MM.1S (cell line): Measurements from ENCODE around the gene TMEM229A.
A peak's percentile ranks its signal among the peaks of the same experiment; 100 is the strongest.
"Not testable (repeated sequence)": the region's sequence is repeated elsewhere in the genome, so short reads cannot be mapped to it uniquely, and the experiment has no call there.

Experiments used
- DNase-seq: peaks from one replicate; pipeline ENCODE4 v3.0.0-alpha.2; 2015
- H2AFZ ChIP-seq: fragments of 300-600 bp; sonication (generic); 2 replicates; pipeline ENCODE4 v1.6.0; 2016; ENCODE audit warnings: antibody characterized with exemption, low read length
- H3F3A ChIP-seq: fragments of 300-600 bp; sonication (generic); 2 replicates; pipeline ENCODE4 v1.6.1; 2016; ENCODE audit warnings: mild to moderate bottlenecking, antibody characterized with exemption, low read length, moderate library complexity, mixed read lengths; ENCODE audit not compliant: insufficient read depth
- H3K27ac ChIP-seq: fragments of 300-600 bp; sonication (generic); 2 replicates; pipeline ENCODE4 v1.5.1; 2016; ENCODE audit warnings: mild to moderate bottlenecking, low read length
- H3K27me3 ChIP-seq: fragments of 300-600 bp; sonication (generic); replicated peaks from 2 replicates; pipeline ENCODE4 v1.6.0; 2016; ENCODE audit warnings: low read length; ENCODE audit not compliant: insufficient read depth
- H3K36me3 ChIP-seq: fragments of 300-600 bp; sonication (generic); replicated peaks from 2 replicates; pipeline ENCODE4 v1.6.1; 2016; ENCODE audit warnings: mild to moderate bottlenecking, low read length, mixed read lengths; ENCODE audit not compliant: insufficient read depth
- H3K4me1 ChIP-seq: fragments of 300-600 bp; sonication (generic); 2 replicates; pipeline ENCODE4 v1.6.1; 2016; ENCODE audit warnings: low read length, mixed read lengths
- H3K4me2 ChIP-seq: fragments of 300-600 bp; sonication (generic); 2 replicates; pipeline ENCODE4 v1.6.0; 2016; ENCODE audit warnings: low read depth, low read length
- H3K4me3 ChIP-seq: fragments of 300-600 bp; sonication (generic); 2 replicates; pipeline ENCODE4 v1.5.1; 2016; ENCODE audit warnings: low read length, mixed read lengths
- H3K79me2 ChIP-seq: fragments of 300-600 bp; sonication (generic); 2 replicates; pipeline ENCODE4 v1.6.1; 2016; ENCODE audit warnings: mixed run types, low read length, mixed read lengths
- H3K9ac ChIP-seq: fragments of 300-600 bp; sonication (generic); 2 replicates; pipeline ENCODE4 v1.6.1; 2016; ENCODE audit warnings: low read length, mixed read lengths
- H3K9me2 ChIP-seq: fragments of 300-600 bp; sonication (generic); replicated peaks from 2 replicates; pipeline ENCODE4 v1.6.1; 2016; ENCODE audit warnings: mild to moderate bottlenecking, low read length, mixed read lengths; ENCODE audit not compliant: insufficient read depth
- H3K9me3 ChIP-seq: fragments of 300-600 bp; sonication (generic); replicated peaks from 2 replicates; pipeline ENCODE4 v1.6.1; 2016; ENCODE audit warnings: mild to moderate bottlenecking, low read length, mixed read lengths; ENCODE audit not compliant: insufficient read depth
- H4K20me1 ChIP-seq: fragments of 300-600 bp; sonication (generic); 2 replicates; pipeline ENCODE4 v1.6.1; 2016; ENCODE audit warnings: mild to moderate bottlenecking, low read length, moderate library complexity, mixed read lengths; ENCODE audit not compliant: insufficient read depth
- EZH2 ChIP-seq: fragments of 300-600 bp; sonication (generic); optimal IDR thresholded peaks from 2 replicates; pipeline ENCODE3; 2017; ENCODE audit warnings: low read depth, mild to moderate bottlenecking, antibody characterized with exemption, low read length, mixed read lengths
- EZH2phosphoT487 ChIP-seq: fragments of 300-600 bp; sonication (generic); IDR thresholded peaks from 2 replicates; pipeline ENCODE4 v1.6.1; 2018; ENCODE audit warnings: antibody characterized with exemption, low read length
- TF ChIP-seq, protein P1 (sequence below): fragments of 300-600 bp; sonication (generic); IDR thresholded peaks from 2 replicates; pipeline ENCODE4 v1.5.1; 2016; ENCODE audit warnings: antibody characterized with exemption, low read length, mixed read lengths

The TMEM229A gene

DNA sequence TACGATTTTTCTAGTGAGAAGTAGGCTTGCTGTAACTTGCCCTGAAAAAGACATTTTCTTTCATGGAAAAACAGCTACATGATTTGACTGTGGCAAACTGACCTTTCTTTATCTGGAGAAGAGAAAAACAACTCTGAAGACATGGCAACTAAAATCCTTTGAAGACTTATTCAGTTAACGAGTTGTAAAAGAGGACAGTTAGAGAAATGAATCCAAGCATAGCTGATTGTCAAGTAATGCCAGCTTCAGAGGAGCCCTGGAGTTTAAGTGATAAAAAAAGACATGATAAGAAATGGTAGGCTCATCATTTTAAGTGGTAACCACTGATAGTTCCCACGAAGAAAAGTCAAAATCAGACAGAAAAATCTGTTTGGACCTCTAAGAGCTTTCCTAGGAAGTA, 19.6 kb downstream of the TMEM229A start:
- Histone ChIP-seq H3K9me3 (no peaks in the 10 kb centered on the region), H3K9me2 (no peaks in the 10 kb centered on the region), H3K4me2 (no peak overlapping the region), H3K27me3 (no peaks in the 10 kb centered on the region), H3K4me3 (no peak overlapping the region), H3K4me1 (peaks cover 8% of the 10 kb centered on the region; the same call in 1 of the 2 replicates), H2AFZ (no peak overlapping the region), H3F3A (no peaks in the 10 kb centered on the region; the same call in 1 of the 2 replicates), H3K36me3 (no peaks in the 10 kb centered on the region), H3K79me2 (no peaks in the 10 kb centered on the region), H3K9ac (no peak overlapping the region), H4K20me1 (no peaks in the 10 kb centered on the region), H3K27ac (no peak overlapping the region)
- no peak for DNase-seq
- TF ChIP-seq, protein P1, sequence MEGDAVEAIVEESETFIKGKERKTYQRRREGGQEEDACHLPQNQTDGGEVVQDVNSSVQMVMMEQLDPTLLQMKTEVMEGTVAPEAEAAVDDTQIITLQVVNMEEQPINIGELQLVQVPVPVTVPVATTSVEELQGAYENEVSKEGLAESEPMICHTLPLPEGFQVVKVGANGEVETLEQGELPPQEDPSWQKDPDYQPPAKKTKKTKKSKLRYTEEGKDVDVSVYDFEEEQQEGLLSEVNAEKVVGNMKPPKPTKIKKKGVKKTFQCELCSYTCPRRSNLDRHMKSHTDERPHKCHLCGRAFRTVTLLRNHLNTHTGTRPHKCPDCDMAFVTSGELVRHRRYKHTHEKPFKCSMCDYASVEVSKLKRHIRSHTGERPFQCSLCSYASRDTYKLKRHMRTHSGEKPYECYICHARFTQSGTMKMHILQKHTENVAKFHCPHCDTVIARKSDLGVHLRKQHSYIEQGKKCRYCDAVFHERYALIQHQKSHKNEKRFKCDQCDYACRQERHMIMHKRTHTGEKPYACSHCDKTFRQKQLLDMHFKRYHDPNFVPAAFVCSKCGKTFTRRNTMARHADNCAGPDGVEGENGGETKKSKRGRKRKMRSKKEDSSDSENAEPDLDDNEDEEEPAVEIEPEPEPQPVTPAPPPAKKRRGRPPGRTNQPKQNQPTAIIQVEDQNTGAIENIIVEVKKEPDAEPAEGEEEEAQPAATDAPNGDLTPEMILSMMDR, result no peak
- TF ChIP-seq EZH2phosphoT487 (no peak), EZH2 (no peak)

DNA sequence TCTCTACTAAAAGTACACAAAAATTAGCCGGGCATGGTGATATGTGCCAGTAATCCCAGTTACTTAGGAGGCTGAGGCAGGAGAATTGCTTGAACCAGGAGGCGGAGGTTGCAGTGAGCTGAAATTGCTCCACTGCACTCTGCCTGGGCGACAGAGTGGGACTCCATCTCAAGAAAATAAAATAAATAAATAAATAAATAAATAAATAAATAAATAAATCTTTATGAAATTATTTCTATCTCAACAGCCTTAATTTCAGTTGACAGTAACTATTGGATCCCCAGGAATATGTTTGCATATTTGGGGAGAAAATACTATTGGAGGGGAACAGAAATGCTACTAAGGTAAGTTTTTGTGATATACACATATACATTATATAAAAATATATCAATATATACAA, 20.0 kb downstream of the TMEM229A start:
- no peak overlapping the region for H3K4me3 ChIP-seq
- no peak overlapping the region for H3K9ac ChIP-seq
- no peaks in the 10 kb centered on the region for H3K9me2 ChIP-seq
- H3K9me3 ChIP-seq, result no peaks in the 10 kb centered on the region
- H4K20me1 ChIP-seq, result no peaks in the 10 kb centered on the region
- H3K79me2 ChIP-seq, result no peaks in the 10 kb centered on the region
- H3K27me3 ChIP-seq, result no peaks in the 10 kb centered on the region
- no peak for DNase-seq
- TF ChIP-seq EZH2 (no peak), EZH2phosphoT487 (no peak)
- TF ChIP-seq, protein P1, result no peak
- no peak overlapping the region for H3K27ac ChIP-seq
- H3K4me1 ChIP-seq, result peaks cover 8% of the 10 kb centered on the region; the same call in 1 of the 2 replicates
- no peak overlapping the region for H3K4me2 ChIP-seq
- no peaks in the 10 kb centered on the region; the same call in 1 of the 2 replicates for H3F3A ChIP-seq
- no peak overlapping the region for H2AFZ ChIP-seq
- H3K36me3 ChIP-seq, result no peaks in the 10 kb centered on the region

GRCh38 chr7:124009321-124009720, 23.5 kb downstream of the TMEM229A start:
- peak; percentile 37 for DNase-seq
- Histone ChIP-seq H4K20me1 (no peaks in the 10 kb centered on the region), H3K4me3 (no peak overlapping the region), H3K9me3 (no peaks in the 10 kb centered on the region), H2AFZ (no peak overlapping the region), H3F3A (no peaks in the 10 kb centered on the region; the same call in 1 of the 2 replicates), H3K9me2 (no peaks in the 10 kb centered on the region), H3K27ac (no peak overlapping the region), H3K9ac (no peak overlapping the region), H3K36me3 (no peaks in the 10 kb centered on the region), H3K4me2 (no peak overlapping the region), H3K27me3 (no peaks in the 10 kb centered on the region), H3K4me1 (peaks cover 8% of the 10 kb centered on the region; the same call in 1 of the 2 replicates), H3K79me2 (no peaks in the 10 kb centered on the region)
- TF ChIP-seq EZH2phosphoT487, result no peak
- no peak for TF ChIP-seq EZH2

DNA sequence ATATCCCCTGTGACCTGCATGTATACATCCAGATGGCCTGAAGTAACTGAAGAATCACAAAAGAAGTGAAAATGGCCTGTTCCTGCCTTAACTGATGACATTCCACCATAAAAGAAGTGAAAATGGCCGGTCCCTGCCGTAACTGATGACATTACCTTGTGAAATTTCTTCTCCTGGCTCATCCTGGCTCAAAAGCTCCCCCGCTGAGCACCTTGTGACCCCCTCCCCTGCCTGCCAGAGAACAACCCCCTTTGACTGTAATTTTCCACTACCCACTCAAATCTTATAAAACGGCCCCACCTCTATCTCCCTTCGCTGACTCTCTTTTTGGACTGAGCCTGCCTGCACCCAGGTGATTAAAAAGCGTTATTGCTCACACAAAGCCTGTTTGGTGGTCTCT, 24.6 kb downstream of the TMEM229A start:
- not testable (repeated sequence) for H3K4me3 ChIP-seq, H3K36me3 ChIP-seq, H3K9ac ChIP-seq, H3K4me2 ChIP-seq, H3K79me2 ChIP-seq, H3K9me2 ChIP-seq, H3F3A ChIP-seq, H4K20me1 ChIP-seq, DNase-seq, H3K9me3 ChIP-seq, H3K27me3 ChIP-seq, H3K27ac ChIP-seq, H3K4me1 ChIP-seq, H2AFZ ChIP-seq
